GM12892 (cell line): ENCODE measurements around the gene LRRC3.

Source experiments
- DNase-seq: peaks from one replicate; pipeline ENCODE4 v3.0.0; 2011; ENCODE audit not compliant: insufficient read length
- FAIRE-seq: peaks from 2 replicates; lab custom pipeline; 2011; peaks lifted over from hg19 to GRCh38; lab: Jason Lieb, UNC
- POLR2A ChIP-seq: IDR thresholded peaks from 2 replicates; pipeline ENCODE4 v1.6.1; 2011; ENCODE audit warnings: low read depth, low read length, control low read depth
- POLR2AphosphoS5 ChIP-seq: IDR thresholded peaks from 2 replicates; pipeline ENCODE4 v1.6.1; 2011; ENCODE audit warnings: low read depth, low read length, control low read depth
- TAF1 ChIP-seq: IDR thresholded peaks from 2 replicates; pipeline ENCODE4 v1.6.1; 2011; ENCODE audit warnings: low read depth, mild to moderate bottlenecking, control low read depth, low read length, borderline replicate concordance

Gene LRRC3

GRCh38 chr21:44507673-44508425 lies 52.5 kb downstream of the LRRC3 start:
- TF ChIP-seq POLR2AphosphoS5, result no peak
- no peak for TF ChIP-seq TAF1
- no peak for TF ChIP-seq POLR2A
- DNase-seq (no peak), FAIRE-seq (no peak)

GRCh38 chr21:44508426-44508710 lies 53.1 kb downstream of the LRRC3 start:
- DNase-seq (no peak), FAIRE-seq (no peak)
- no peak for TF ChIP-seq POLR2AphosphoS5
- no peak for TF ChIP-seq TAF1
- TF ChIP-seq POLR2A, result no peak

- DNase-seq (no peak), FAIRE-seq (no peak)
- TF ChIP-seq POLR2AphosphoS5 (no peak), POLR2A (no peak), TAF1 (no peak)
These were observed 53.6 kb downstream of the LRRC3 start for GRCh38 chr21:44508711-44509445.

- no peak for TF ChIP-seq POLR2A
- no peak for TF ChIP-seq TAF1
- no peak for TF ChIP-seq POLR2AphosphoS5
- DNase-seq (no peak), FAIRE-seq (no peak)
These were observed 54.2 kb downstream of the LRRC3 start for GRCh38 chr21:44509539-44509938.

- DNase-seq (no peak), FAIRE-seq (no peak)
- TF ChIP-seq POLR2A (no peak), POLR2AphosphoS5 (no peak), TAF1 (no peak)
These were observed 54.8 kb downstream of the LRRC3 start for GRCh38 chr21:44510109-44510507.

- FAIRE-seq, result no peak
- TF ChIP-seq POLR2A (no peak), POLR2AphosphoS5 (no peak), TAF1 (no peak)
- DNase-seq, result peak; percentile 86
These were observed 55.4 kb downstream of the LRRC3 start for GRCh38 chr21:44510508-44511218.

GRCh38 chr21:44511219-44511937 lies 56.1 kb downstream of the LRRC3 start:
- DNase-seq, result no peak
- TF ChIP-seq TAF1, result no peak
- no peak for TF ChIP-seq POLR2A
- no peak for TF ChIP-seq POLR2AphosphoS5
- no peak for FAIRE-seq
